Transverse colon (tissue), 4 donors: Measurements from ENCODE around the gene TMTC2.

ENCODE experiments used
- EP300 ChIP-seq: sonication (generic); formaldehyde crosslinking; IDR thresholded peaks from one replicate; pipeline ENCODE4 v1.6.1; 2017; ENCODE audit warnings: antibody characterized with exemption, low read depth
- POLR2A ChIP-seq: fragments of 450-650 bp; IDR thresholded peaks from one replicate; pipeline ENCODE4 v1.6.1; 2016; ENCODE audit warnings: antibody characterized with exemption, mild to moderate bottlenecking, moderate library complexity
- POLR2AphosphoS5 ChIP-seq, 3 donors: sonication (generic); formaldehyde crosslinking; IDR thresholded peaks; one replicate each; pipeline ENCODE4 v1.6.1; 2016; ENCODE audit warnings: antibody characterized with exemption in 3 of 3
- TF ChIP-seq, protein P1 (sequence below), 5 experiments: fragments of 200-600 bp in 3 of 5; fragments of 450-650 bp in 2 of 5; sonication (generic) in 3 of 5; IDR thresholded peaks; 1 replicate in 2 of 5; 2 replicates in 3 of 5; pipeline ENCODE4 v1.5.1; 2016 to 2017; ENCODE audit warnings: antibody characterized with exemption in 5 of 5, inconsistent platforms in 3 of 5, mild to moderate bottlenecking in 2 of 5, moderate library complexity in 1 of 5

DNA sequence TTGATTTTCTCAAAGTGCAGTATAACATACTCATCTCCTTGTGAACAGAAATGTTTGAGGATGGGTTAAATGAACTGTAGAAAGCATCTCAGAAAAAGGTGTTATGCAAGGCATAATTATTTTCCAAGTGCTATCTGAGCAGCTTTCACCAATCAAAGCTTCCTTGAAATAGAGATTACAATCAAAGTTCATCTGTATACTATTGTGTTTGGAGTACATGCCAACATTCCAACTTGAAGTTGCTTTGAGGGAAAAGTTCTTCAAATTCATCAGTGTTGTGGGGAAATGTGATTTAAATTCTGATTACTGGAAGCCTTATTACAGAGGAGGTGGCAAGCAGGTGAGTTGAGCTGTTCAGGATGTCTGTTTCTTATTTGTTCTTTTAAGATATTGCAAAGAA, 68.2 kb downstream of the TMTC2 start:
- no peak for TF ChIP-seq POLR2AphosphoS5 (IDR thresholded peaks at IDR 0.05)
- TF ChIP-seq, protein P1, sequence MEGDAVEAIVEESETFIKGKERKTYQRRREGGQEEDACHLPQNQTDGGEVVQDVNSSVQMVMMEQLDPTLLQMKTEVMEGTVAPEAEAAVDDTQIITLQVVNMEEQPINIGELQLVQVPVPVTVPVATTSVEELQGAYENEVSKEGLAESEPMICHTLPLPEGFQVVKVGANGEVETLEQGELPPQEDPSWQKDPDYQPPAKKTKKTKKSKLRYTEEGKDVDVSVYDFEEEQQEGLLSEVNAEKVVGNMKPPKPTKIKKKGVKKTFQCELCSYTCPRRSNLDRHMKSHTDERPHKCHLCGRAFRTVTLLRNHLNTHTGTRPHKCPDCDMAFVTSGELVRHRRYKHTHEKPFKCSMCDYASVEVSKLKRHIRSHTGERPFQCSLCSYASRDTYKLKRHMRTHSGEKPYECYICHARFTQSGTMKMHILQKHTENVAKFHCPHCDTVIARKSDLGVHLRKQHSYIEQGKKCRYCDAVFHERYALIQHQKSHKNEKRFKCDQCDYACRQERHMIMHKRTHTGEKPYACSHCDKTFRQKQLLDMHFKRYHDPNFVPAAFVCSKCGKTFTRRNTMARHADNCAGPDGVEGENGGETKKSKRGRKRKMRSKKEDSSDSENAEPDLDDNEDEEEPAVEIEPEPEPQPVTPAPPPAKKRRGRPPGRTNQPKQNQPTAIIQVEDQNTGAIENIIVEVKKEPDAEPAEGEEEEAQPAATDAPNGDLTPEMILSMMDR (IDR thresholded peaks at IDR 0.05): no peak
- no peak for TF ChIP-seq EP300
- TF ChIP-seq POLR2A: no peak
